G401 (cell line): ENCODE results near the gene SOCS4. TPM values are rescaled to one million over a fixed set of nuclear protein-coding genes. Genes with fewer than 3 reads are reported as not detected.
"Not testable (repeated sequence)": the region's sequence is repeated elsewhere in the genome, so short reads cannot be mapped to it uniquely, and the experiment has no call there.

Experiments used
- DNase-seq: peaks from one replicate; pipeline ENCODE4 v3.0.0-alpha.2; 2015; ENCODE audit warnings: low spot score
- in situ Hi-C: cut with HindIII; loops from 2 replicates; pipeline ENCODE4 v1.10.0; 2016; ENCODE audit warnings: low sequenced_read_pairs, mixed read lengths
- total RNA-seq: library from RNA; depleted of rRNA; stranded (reverse); fragments of >200 nt; shearing (Covaris generic); gene quantifications from 2 replicates; pipeline ENCODE4 v1.2.3, GENCODE V29; 2014; rRNA removed

SOCS4 gene, protein sequence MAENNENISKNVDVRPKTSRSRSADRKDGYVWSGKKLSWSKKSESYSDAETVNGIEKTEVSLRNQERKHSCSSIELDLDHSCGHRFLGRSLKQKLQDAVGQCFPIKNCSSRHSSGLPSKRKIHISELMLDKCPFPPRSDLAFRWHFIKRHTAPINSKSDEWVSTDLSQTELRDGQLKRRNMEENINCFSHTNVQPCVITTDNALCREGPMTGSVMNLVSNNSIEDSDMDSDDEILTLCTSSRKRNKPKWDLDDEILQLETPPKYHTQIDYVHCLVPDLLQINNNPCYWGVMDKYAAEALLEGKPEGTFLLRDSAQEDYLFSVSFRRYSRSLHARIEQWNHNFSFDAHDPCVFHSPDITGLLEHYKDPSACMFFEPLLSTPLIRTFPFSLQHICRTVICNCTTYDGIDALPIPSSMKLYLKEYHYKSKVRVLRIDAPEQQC
- total RNA-seq, result 8.0 and 12.8 TPM in 2 replicates

DNA sequence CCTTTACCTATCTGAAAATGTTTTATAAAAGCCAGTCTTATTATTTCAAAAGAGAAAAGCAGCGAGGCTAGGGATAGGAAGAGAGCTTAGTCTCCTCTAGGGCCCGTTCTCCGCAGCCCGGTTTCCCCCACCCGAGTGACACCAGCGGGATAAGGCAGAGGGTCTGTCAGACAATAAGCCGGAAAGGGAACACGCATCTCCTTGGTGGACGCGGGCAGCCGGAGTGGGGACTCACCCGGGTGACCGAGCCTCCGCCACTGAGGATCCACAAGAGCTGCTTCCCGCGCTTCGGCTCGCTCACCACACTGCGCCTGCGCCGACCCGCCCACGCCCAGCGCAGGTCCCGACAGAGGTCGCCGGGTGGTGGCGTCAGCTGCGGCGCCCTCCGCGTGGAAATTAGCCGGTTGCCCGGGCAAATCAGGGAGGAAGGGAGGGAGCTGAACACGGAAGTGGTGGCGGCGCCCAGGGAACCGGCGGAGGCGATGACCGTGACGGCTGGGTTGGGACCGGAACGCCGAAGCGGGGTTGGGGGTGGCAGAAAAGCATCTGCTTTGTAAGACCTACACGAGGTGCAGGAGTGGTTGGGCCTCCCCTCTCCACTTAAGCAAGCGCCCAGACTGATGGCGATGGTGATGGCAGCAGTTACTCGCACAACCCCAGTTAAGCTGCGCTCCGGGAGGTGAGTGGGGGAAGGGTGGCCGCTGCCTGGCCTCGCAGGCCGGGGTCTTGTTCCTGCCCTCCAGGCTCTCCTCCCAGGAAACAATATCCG lies at the start of gene SOCS4, which contains the start of gene WDHD1:
TSS of gene SOCS4 (plus strand) at position 444 of the 769 bp plus-strand sequence. CDS start 15,806 bp downstream, outside the sequence.
TSS of gene WDHD1 (minus strand) at position 307 of the 769 bp plus-strand sequence. CDS start 312 bp downstream, outside the sequence.
- DNase-seq, result peak; percentile 92
- in situ Hi-C loops, result no loop called here

- DNase-seq, result no peak
These were observed 48.0 kb upstream of the SOCS4 start for GRCh38 chr14:54979039-54979438.

GRCh38 chr14:54981698-54982097 lies 45.3 kb upstream of the SOCS4 start:
- in situ Hi-C loops, result no loop called here

More at GRCh38 chr14:54979039-54979438, 48.0 kb upstream of the SOCS4 start:
- in situ Hi-C loops, result no loop called here

DNA sequence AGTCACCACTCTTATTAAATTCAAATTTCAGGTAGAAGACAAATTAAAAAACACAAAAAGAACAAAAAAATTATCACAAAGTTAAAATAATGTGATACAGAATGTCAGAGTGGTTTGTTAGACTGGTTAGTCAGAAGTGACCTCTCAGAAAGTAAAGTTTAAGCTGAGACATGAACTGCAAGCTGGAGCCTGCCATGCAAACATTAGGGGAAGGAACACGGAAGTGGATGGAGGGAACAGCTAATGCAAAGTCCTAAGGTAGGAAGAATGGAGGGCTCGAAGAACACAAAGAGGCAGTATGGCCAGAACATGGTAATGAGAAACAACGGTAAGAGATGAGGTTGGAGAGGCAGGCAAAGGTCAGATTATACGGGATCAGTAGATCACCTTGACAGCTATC lies 41.9 kb upstream of the SOCS4 start:
- no peak for DNase-seq
- in situ Hi-C loops, result no loop called here

More at GRCh38 chr14:54981698-54982097, 45.3 kb upstream of the SOCS4 start:
- no peak for DNase-seq

DNA sequence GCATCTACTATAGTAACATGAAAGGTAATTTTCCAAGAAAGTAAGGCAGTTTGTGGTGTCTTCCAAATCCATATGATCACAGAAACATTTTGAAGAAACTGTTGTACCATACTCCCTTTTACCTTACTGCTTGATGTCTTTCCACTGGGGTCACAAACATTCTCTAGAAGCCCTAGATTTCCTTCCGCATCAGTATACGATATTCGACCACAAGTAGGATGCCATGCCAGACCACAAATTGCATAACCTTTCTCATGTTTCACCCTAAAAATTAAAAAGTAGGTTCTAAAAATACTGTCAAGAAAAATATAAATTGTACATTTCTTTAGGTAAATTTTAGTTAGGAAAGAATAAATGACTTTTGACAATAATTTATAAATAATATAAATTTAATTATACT lies 26.7 kb upstream of the SOCS4 start:
- in situ Hi-C loops, result no loop called here
- no peak for DNase-seq

GRCh38 chr14:55005071-55005470 lies 22.0 kb upstream of the SOCS4 start:
- no peak for DNase-seq
- in situ Hi-C loops, result no loop called here

- in situ Hi-C loops, result no loop called here
- DNase-seq, result no peak
These were observed 12.0 kb upstream of the SOCS4 start for GRCh38 chr14:55015006-55015405.

GRCh38 chr14:55019968-55020554 lies 7.0 kb upstream of the SOCS4 start:
- in situ Hi-C loops, result no loop called here
- DNase-seq, result no peak

GRCh38 chr14:55024365-55024764 lies 2.7 kb upstream of the SOCS4 start:
- DNase-seq, in situ Hi-C loops: not testable (repeated sequence)

DNA sequence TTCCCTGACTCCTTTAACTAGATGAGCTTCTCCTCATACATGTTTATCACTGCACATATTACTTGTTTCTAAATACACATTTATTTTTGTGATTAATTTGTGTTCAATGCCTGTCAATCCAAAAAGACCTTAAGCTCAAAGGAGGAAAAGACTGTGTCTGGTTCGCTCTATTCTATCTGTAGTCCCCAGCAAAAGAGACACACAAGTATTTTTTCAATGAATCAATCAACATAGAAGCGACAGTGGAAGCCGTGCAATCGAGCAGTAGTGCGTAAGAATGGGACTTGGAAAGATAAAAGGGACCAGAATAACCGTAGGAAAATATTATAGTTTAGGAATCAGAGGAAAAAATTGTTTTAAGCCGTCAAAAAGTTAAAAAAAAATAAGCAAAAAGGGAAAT lies 1.1 kb upstream of the SOCS4 start:
- in situ Hi-C loops, result no loop called here
- DNase-seq, result no peak

GRCh38 chr14:55026441-55026792 lies 619 bp upstream of the SOCS4 start:
- DNase-seq, result no peak
- in situ Hi-C loops, result no loop called here

DNA sequence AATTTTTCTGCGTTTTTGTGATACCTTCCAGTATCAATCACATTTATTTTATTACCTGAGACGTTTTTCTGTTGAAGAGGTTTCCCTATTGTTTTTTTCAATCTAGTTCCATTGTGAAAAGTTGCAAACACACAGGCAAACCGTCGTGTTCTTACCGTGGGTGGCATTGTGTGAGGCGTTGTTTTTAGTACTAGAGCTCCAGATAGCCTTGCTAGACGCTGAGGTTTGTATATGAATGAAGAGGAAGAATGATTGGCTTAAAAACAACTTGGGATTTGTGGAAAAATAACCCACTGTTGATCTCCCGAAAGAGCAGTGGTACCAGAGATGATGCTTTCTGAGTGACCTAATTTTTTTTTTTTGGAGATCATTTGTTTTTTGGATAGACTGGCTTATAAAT lies 1.0 kb downstream of the SOCS4 start:
- in situ Hi-C loops, result no loop called here
- no peak for DNase-seq

DNA sequence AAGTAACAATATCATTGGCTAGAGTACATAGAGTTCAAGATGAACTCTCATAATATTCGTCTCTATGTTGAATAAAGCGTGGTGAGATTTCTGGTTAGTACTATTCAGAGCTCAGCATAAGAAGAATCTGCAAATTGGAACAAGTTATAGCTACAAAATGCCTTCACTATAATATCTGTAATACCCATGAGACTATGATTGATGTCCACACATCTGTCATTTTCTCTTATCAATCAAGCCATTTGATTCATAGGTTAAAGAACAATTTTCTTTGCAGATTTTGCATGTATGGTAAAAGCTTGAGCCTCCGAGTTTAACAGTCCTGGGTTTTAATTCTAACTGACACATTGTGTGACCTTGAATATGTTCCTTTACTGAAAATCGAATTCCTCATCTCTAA lies 1.4 kb downstream of the SOCS4 start:
- in situ Hi-C loops, result no loop called here
- DNase-seq, result no peak

DNA sequence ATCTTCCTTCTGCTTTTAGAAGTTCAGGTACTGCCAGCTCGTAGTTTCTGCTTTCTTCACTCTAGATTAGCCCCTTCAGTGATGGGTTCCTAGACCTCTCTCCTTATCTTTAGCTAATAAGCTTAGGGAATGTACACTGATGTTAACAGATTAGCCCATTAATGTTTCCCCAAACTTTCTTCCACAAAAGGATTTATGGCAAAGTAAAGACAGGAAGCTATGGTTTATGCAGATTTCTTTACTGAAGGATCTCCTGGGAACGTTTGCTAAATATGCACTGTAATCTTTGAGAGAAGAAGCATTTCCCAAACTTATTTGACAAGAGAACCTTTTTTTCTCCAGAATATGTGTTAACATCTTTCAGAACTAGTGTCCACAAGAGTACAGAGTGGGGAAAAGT lies 4.2 kb downstream of the SOCS4 start:
- in situ Hi-C loops, result no loop called here
- DNase-seq, result no peak

DNA sequence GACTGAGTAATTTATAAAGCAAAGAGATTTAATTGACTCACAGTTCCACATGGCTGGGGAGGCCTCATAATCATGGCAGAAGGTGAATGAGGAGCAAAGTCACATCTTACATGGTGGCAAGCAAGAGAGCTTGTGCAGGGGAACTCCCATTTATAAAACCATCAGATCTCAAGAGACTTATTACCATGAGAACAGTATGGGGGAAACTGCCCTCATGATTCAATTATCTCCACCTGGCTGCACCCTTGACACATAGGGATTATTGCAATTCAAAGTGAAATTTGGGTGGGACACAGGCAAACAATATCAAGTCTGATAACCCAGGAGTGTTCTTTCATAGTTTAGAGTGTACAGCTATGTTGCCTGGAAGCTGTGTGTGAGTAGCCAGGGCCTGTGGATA lies 11.0 kb downstream of the SOCS4 start:
- in situ Hi-C loops, DNase-seq: not testable (repeated sequence)

DNA sequence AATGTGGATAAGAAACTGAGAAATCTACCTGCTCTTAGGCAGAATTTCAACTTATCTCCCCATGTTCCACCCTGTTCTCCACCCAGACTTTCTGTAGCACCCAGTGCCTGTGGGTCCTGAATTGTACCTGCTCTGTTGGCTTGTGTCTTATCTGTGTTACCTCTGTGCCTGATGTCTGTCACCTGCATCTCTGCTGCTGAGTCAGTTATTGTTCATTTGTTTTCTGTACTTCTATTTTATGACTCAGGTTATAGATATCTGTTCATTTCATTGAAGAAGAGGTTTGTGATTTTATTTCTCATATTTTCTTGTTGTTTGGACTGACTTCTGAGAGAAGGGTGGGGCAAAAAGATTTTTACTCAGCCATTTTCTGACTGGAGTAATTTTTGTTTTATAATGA lies 11.7 kb downstream of the SOCS4 start:
- DNase-seq, result no peak
- in situ Hi-C loops, result no loop called here

- in situ Hi-C loops, result no loop called here
- no peak for DNase-seq
These were observed 16.5 kb downstream of the SOCS4 start for GRCh38 chr14:55043528-55043927.

GRCh38 chr14:55045087-55045486 lies 18.1 kb downstream of the SOCS4 start:
- in situ Hi-C loops, result no loop called here
- DNase-seq, result no peak

DNA sequence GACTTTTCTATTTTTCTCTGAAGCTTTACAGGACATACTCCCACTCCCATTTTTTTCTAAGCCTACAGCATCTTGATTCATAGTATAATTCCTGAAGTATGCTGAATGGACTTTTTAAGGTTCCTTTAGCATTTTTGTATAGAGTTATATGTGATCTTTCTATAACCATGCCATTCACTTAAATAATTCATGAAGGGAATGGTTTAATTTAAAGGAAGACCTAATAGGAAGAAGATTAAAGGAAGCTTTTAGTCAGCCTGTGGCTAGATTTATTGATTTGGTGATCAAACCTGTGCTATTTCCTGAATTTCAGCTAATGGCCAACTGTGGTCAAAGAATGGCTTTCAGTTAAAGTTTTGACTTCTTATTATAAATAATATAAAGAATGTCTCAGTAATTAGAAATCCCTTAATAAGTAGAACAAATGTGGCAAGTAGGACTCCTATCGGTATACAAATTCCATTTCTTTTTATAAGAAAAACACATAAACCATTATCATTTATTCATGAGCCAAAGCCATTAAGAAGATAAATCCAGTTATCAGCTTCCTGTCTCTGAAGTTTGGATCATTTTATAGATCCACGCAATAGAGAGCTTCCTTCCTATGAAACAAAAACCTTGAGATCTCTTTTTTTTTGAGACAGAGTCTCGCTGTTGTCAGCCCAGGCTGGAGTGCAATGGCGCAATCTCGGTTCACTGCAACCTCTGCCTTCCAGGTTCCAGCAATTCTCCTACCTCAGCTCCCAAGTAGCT lies 20.4 kb downstream of the SOCS4 start:
- in situ Hi-C loops, result no loop called here
- DNase-seq, result no peak
